Right ventricle myocardium superior (tissue), 1 donor: ENCODE data around the gene RNASE7. TPM values are rescaled to one million over a fixed set of nuclear protein-coding genes. Genes with fewer than 3 reads are reported as not detected.
"Not testable (repeated sequence)": the region's sequence is repeated elsewhere in the genome, so short reads cannot be mapped to it uniquely, and the experiment has no call there.

Experiments
- ATAC-seq: fragments of 200-7000 bp; cut with Tn5 transposase; one replicate; pipeline ENCODE4 v1.9.1; 2020; ENCODE audit warnings: mild to moderate bottlenecking; ENCODE audit not compliant: poor library complexity
- DNase-seq: peaks from one replicate; pipeline ENCODE4 v3.0.0-alpha.2; 2020
- intact Hi-C: fragments of 100-400 bp; cut with DNase I; formaldehyde crosslinking; loops from one replicate; pipeline ENCODE4 v1.11.2; 2022
- total RNA-seq: library from RNA; stranded (reverse); fragmentation: NEBNext Ultra II Directional; extraction: Animal tissue kit (Norgen Biotek cat#: 25700); gene quantifications from one replicate; pipeline ENCODE4 v1.2.1, GENCODE V29; 2021
- donor health status: DM: no; HTN: yes; CAD: no; lungs with severe emphysema.

Gene RNASE7
- total RNA-seq, 1 donor from 2014 or later = not detected

GRCh38 chr14:21039585-21040369 is 2.4 kb upstream of the RNASE7 start:
- intact Hi-C loops = loop anchor here (2.0 to 10.0 kb wide), 2 partner anchors 25 to 355 kb away; partner anchors contain the start of genes ANG and RNASE4
- DNase-seq = peak; percentile 52
- ATAC-seq = peak; percentile 81

- ATAC-seq (no peak), DNase-seq (no peak)
- intact Hi-C loops = loop anchor here (10.0 kb wide), 1 partner anchor 356 kb away; the partner anchor contains the start of genes ANG and RNASE4
Observed at GRCh38 chr14:21040370-21040925, 1.7 kb upstream of the RNASE7 start.

GRCh38 chr14:21040941-21041340 is 1.2 kb upstream of the RNASE7 start:
- not testable (repeated sequence) for DNase-seq, ATAC-seq
- intact Hi-C loops = loop anchor here (10.0 kb wide), 1 partner anchor 356 kb away; the partner anchor contains the start of genes ANG and RNASE4

- ATAC-seq (peak; percentile 36), DNase-seq (peak; percentile 51)
- intact Hi-C loops = loop anchor here (10.0 kb wide), 1 partner anchor 358 kb away; the partner anchor contains the start of genes ANG and RNASE4
Observed at GRCh38 chr14:21042918-21043317, 756 bp downstream of the RNASE7 start.

GRCh38 chr14:21043387-21043973 is 1.3 kb downstream of the RNASE7 start:
- ATAC-seq = peak; percentile 16
- no peak for DNase-seq
- intact Hi-C loops = loop anchor here (10.0 kb wide), 1 partner anchor 359 kb away; the partner anchor contains the start of genes ANG and RNASE4

- ATAC-seq (peak; percentile 54), DNase-seq (peak; percentile 65)
- intact Hi-C loops = loop anchor here (10.0 kb wide), 1 partner anchor 359 kb away; the partner anchor contains the start of genes ANG and RNASE4
Observed at GRCh38 chr14:21043974-21044618, 1.9 kb downstream of the RNASE7 start.

- ATAC-seq = no peak
- no peak for DNase-seq
- intact Hi-C loops = loop anchor here (10.0 kb wide), 1 partner anchor 363 kb away; the partner anchor contains the start of genes ANG and RNASE4
Observed at GRCh38 chr14:21047378-21047781, 5.2 kb downstream of the RNASE7 start.

- intact Hi-C loops = loop anchor here (10.0 kb wide), 1 partner anchor 364 kb away; the partner anchor contains the start of genes ANG and RNASE4
- ATAC-seq (peak; percentile 31), DNase-seq (no peak)
Observed at GRCh38 chr14:21048638-21049037, 6.5 kb downstream of the RNASE7 start.

- intact Hi-C loops = loop anchor here (10.0 kb wide), 1 partner anchor 364 kb away; the partner anchor contains the start of genes ANG and RNASE4
- no peak for DNase-seq
Observed at GRCh38 chr14:21049271-21049673, 7.1 kb downstream of the RNASE7 start.

GRCh38 chr14:21050597-21050996 is 8.4 kb downstream of the RNASE7 start:
- DNase-seq (no peak), ATAC-seq (no peak)
- intact Hi-C loops = no loop called here

More at GRCh38 chr14:21049271-21049673, 7.1 kb downstream of the RNASE7 start:
- ATAC-seq = no peak

- ATAC-seq (no peak), DNase-seq (no peak)
- intact Hi-C loops = no loop called here
Observed at GRCh38 chr14:21053184-21054122, 11.3 kb downstream of the RNASE7 start.

- intact Hi-C loops = no loop called here
- DNase-seq (no peak), ATAC-seq (no peak)
Observed at GRCh38 chr14:21054123-21054767, 12.1 kb downstream of the RNASE7 start.

GRCh38 chr14:21054768-21055145 is 12.6 kb downstream of the RNASE7 start:
- ATAC-seq (no peak), DNase-seq (no peak)
- intact Hi-C loops = no loop called here

GRCh38 chr14:21055432-21056117 is 13.4 kb downstream of the RNASE7 start:
- intact Hi-C loops = no loop called here
- DNase-seq (no peak), ATAC-seq (peak; percentile 46)

- ATAC-seq (no peak), DNase-seq (no peak)
- intact Hi-C loops = no loop called here
Observed at GRCh38 chr14:21056520-21057163, 14.5 kb downstream of the RNASE7 start.
